Rectal smooth muscle tissue (tissue), 1 donor: Measurements from ENCODE around the gene NCOA3.
"Not testable (repeated sequence)": the region's sequence is repeated elsewhere in the genome, so short reads cannot be mapped to it uniquely, and the experiment has no call there.

Experiments used
- H3K27ac ChIP-seq: one replicate; pipeline ENCODE4 v1.7.0; 2013; ENCODE audit warnings: low read depth, low read length, inconsistent platforms
- H3K27me3 ChIP-seq: one replicate; pipeline ENCODE4 v1.7.0; 2013; ENCODE audit warnings: low read length; ENCODE audit not compliant: control insufficient read depth, insufficient read depth
- H3K36me3 ChIP-seq: one replicate; pipeline ENCODE4 v1.7.0; 2013; ENCODE audit warnings: low read length; ENCODE audit not compliant: control insufficient read depth, insufficient read depth
- H3K4me1 ChIP-seq: one replicate; pipeline ENCODE4 v1.7.0; 2013; ENCODE audit warnings: low read length; ENCODE audit not compliant: control insufficient read depth, insufficient read depth
- H3K4me3 ChIP-seq: one replicate; pipeline ENCODE4 v1.7.0; 2013; ENCODE audit warnings: low read length
- H3K9ac ChIP-seq: one replicate; pipeline ENCODE4 v1.7.0; 2013; ENCODE audit warnings: low read length

Gene NCOA3

GRCh38 chr20:47461120-47461685, 40.5 kb upstream of the NCOA3 start:
- Histone ChIP-seq H3K4me3 (no peak overlapping the region), H3K36me3 (no peaks in the 10 kb centered on the region), H3K27ac (no peak overlapping the region), H3K4me1 (no peaks in the 10 kb centered on the region), H3K27me3 (no peaks in the 10 kb centered on the region), H3K9ac (no peak overlapping the region)

DNA sequence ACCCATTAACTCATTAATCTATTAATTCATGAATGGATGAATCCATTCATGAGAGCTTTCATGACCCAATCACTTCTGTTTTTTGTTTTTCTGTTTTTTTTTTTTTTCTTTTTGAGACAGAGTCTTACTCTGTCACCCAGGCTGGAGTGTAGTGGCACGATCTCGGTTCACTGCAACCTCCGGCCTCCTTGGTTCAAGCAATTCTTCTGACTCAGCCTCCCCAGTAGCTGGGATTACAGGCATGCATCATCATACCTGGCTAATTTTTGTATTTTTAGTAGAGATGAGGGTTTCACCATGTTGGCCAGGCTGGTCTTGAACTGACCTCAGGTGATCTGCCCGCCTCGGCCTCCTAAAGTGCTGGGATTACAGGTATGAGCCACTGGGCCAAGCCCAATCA, 39.8 kb upstream of the NCOA3 start:
- H3K27me3 ChIP-seq, H3K36me3 ChIP-seq, H3K27ac ChIP-seq, H3K9ac ChIP-seq, H3K4me3 ChIP-seq, H3K4me1 ChIP-seq: not testable (repeated sequence)

DNA sequence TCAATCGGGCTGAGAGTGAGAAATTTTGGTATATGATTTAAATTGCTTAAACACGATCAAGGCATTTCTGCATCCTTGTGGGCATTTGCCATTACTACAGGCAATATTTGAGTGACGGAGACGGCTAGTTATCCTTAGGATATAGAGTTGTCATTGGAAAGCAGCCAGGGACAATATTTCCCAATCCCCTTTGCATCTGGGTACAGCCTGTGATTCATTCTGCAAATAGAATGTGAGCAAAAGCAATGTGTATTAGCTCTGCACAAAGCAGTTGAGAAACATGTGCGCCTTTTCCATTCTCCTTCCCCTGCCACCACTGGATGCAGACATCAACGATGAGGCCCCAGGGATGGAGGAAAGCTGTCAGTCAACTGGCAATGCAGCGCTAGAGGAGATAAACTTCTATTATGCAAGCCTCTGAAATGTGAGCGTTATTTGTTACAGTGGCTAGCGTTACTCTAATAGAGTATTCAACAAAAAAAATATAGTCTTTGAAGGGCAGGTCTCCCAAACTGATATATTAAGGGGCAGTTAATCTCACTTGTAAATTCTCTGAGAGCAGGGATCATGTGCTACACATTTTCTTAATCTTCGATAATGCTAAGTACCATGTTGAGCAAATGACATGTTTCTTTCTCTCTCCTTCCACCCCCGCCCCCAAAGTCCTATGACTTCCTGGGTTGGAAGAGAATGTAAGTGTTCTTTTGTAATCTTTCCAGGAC, 37.1 kb upstream of the NCOA3 start:
- Histone ChIP-seq H3K27ac (no peak overlapping the region), H3K9ac (no peak overlapping the region), H3K4me3 (no peak overlapping the region)

DNA sequence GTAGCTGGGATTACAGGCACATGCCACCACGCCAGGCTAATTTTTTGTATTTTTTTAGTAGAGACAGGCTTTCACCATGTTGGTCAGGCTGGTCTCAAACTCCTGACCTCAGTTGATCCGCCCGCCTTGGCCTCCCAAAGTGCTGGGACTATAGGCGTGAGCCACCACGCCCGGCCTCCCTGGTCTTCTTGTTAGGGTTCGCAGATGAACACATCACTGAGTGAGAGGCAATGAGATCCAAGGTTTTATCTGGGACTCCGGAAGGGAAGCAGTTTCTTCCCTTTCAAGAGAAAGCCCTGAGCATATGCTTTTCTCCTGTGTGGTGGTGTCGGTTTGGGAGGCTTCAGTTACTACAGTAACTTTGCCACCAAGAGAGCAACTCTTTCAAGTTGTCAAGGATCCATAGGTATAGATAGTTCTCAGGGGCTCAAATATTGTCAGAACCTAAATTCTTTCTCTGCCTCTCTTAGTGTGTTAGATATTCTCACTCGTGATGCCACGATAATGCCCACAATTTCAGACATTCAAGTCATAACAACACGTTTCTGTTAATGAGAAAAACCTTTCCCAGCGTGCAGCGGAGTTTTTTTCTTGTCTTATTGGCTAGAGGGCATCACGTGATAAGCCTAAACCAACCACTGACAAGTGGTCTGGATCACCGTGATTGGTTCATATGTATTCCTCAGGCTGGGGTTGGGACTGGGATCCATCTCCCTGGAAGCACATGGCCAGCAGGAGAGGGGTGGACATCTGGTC, 36.2 kb upstream of the NCOA3 start:
- no peaks in the 10 kb centered on the region for H3K4me1 ChIP-seq
- no peak overlapping the region for H3K4me3 ChIP-seq
- H3K36me3 ChIP-seq: no peaks in the 10 kb centered on the region
- H3K27me3 ChIP-seq: no peaks in the 10 kb centered on the region
- no peak overlapping the region for H3K27ac ChIP-seq
- no peak overlapping the region for H3K9ac ChIP-seq

More for the DNA sequence above, 37.1 kb upstream of the NCOA3 start:
- Histone ChIP-seq H3K27me3 (no peaks in the 10 kb centered on the region), H3K4me1 (no peaks in the 10 kb centered on the region), H3K36me3 (no peaks in the 10 kb centered on the region)

GRCh38 chr20:47466213-47466612, 35.5 kb upstream of the NCOA3 start:
- Histone ChIP-seq H3K36me3 (no peaks in the 10 kb centered on the region), H3K4me3 (no peak overlapping the region), H3K4me1 (no peaks in the 10 kb centered on the region), H3K9ac (no peak overlapping the region), H3K27ac (no peak overlapping the region), H3K27me3 (no peaks in the 10 kb centered on the region)

GRCh38 chr20:47466704-47467459, 34.8 kb upstream of the NCOA3 start:
- Histone ChIP-seq H3K4me1 (no peaks in the 10 kb centered on the region), H3K4me3 (no peak overlapping the region), H3K36me3 (no peaks in the 10 kb centered on the region), H3K27me3 (no peaks in the 10 kb centered on the region), H3K27ac (no peak overlapping the region), H3K9ac (no peak overlapping the region)

DNA sequence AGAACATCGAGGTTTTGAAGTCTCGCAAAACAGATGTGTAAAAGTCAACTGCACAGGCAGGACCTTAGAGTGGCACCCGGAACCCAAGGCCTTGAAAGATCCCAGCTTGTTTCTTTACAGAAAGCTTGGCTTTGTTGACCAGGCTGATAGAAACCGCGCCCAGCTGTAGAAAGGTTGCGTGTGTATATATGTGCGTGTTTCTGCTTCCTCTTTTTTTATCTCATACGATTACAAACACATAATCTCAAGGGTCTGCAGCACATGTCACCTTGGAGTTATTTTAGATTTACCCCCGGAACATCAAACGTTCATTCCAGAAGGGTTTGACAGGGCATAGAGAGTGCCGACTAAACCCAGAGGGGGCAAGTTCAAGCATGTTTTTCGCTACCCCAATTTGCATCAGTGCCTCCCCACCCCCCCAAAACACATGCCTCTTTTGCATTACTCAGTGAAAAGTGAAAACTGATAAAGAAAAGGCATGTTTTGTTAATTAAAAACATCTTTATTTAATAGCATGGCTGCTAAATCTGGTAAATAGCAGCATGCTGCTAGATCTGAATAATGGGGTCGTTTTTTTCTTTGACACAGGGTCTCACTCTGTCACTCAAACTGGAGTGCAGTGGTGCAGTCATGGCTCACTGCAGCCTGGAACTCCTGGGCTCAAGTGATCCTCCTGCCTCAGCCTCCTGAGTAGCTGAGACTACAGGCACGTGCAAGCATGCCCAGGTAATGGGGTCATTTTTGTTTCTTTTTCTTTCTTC, 33.2 kb upstream of the NCOA3 start:
- Histone ChIP-seq H3K36me3 (no peaks in the 10 kb centered on the region), H3K27me3 (no peaks in the 10 kb centered on the region), H3K4me3 (no peak overlapping the region), H3K4me1 (no peaks in the 10 kb centered on the region), H3K27ac (no peak overlapping the region), H3K9ac (no peak overlapping the region)

- Histone ChIP-seq H3K27me3 (no peaks in the 10 kb centered on the region), H3K4me3 (no peak overlapping the region), H3K36me3 (no peaks in the 10 kb centered on the region), H3K4me1 (no peaks in the 10 kb centered on the region), H3K9ac (no peak overlapping the region), H3K27ac (no peak overlapping the region)
Measured at GRCh38 chr20:47475419-47476044, 26.2 kb upstream of the NCOA3 start.

DNA sequence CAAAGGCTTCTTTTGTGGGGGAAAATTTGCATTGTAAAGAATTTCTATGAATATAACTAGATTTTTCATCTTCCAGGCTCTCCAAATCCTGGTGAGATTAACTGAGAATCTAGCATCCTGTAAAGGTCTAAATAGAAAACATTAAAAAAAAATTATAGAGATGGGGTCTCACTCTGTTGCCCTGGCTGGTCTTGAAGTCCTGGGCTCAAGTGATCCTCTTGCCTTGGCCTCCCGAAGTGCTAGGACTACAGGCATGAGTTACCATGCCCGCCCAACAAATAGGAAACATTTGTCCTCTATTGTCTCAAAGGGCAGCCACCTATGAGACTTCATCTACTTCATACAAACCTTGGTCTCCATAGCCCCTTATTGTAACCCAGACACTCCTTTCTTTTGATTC, 25.2 kb upstream of the NCOA3 start:
- Histone ChIP-seq H3K27me3 (no peaks in the 10 kb centered on the region), H3K27ac (no peak overlapping the region), H3K9ac (no peak overlapping the region), H3K36me3 (no peaks in the 10 kb centered on the region), H3K4me1 (no peaks in the 10 kb centered on the region), H3K4me3 (no peak overlapping the region)

DNA sequence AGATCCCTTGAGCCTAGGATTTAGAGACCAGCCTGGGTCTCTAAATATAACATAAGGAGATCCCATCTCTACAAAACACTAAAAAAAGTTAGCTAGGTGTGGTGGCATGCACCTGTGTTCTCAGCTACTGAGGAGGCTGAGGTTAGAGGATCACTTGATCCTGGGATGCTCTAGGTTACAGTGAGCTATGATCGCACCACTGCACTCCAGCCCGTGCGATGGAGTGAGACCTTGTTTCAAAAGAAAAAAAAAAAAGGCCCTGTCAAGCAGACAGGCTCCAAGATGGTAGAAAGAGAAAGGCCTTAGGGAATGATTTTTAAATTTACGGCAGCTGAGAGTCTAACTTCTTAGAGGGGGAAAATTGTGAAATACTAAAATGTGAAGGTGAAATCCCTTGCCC, 22.6 kb upstream of the NCOA3 start:
- Histone ChIP-seq H3K27me3 (no peaks in the 10 kb centered on the region), H3K27ac (no peak overlapping the region), H3K4me3 (no peak overlapping the region), H3K4me1 (no peaks in the 10 kb centered on the region), H3K36me3 (no peaks in the 10 kb centered on the region), H3K9ac (no peak overlapping the region)

- no peaks in the 10 kb centered on the region for H3K27me3 ChIP-seq
- no peak overlapping the region for H3K9ac ChIP-seq
- no peaks in the 10 kb centered on the region for H3K4me1 ChIP-seq
- no peaks in the 10 kb centered on the region for H3K36me3 ChIP-seq
- H3K27ac ChIP-seq: no peak overlapping the region
- no peak overlapping the region for H3K4me3 ChIP-seq
Measured at GRCh38 chr20:47479506-47479905, 22.2 kb upstream of the NCOA3 start.
